Measurements from ENCODE around the gene FKBP2. TPM values are rescaled to one million over a fixed set of nuclear protein-coding genes. Genes with fewer than 3 reads are reported as not detected.

Gene FKBP2
- total RNA-seq, 1 donor from 2014 or later, result 41.5 TPM

DNA sequence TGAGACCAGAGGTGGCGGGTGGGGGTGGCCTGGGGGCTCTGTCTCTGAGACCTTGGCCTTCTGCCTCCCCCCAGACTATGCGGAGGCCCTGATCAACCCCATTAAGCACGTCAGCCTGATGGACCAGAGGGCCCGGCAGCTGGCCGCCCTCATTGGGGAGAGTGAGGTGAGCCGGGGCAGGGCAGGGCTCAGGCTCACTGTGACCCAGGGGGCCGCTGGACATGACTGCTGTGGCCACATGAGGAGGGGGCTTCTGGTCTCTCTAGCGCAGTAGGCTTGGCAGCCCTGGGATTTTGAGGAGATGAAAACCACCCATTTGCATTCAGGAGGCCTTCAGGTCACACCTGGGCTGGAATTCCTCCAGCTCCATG lies 23.0 kb downstream of the FKBP2 start:
- Histone ChIP-seq H3K27me3 (ENCODE audit: insufficient read depth, low read length) (no peaks in the 10 kb centered on the region), H3K4me2 (ENCODE audit: low read length) (no peak overlapping the region), H3K4me1 (ENCODE audit: insufficient read depth, low read length) (peaks cover 28% of the 10 kb centered on the region), H4K20me1 (ENCODE audit: insufficient read depth, low read length) (peaks cover 34% of the 10 kb centered on the region), H3K27ac (ENCODE audit: low read depth, low read length) (no peak overlapping the region), H3K9ac (ENCODE audit: low read length) (no peak overlapping the region), H2AFZ (ENCODE audit: low read depth, low read length) (no peak overlapping the region), H3K79me2 (ENCODE audit: insufficient read depth, low read length) (no peaks in the 10 kb centered on the region), H3K36me3 (ENCODE audit: insufficient read depth, low read length) (peaks cover 18% of the 10 kb centered on the region), H3K9me3 (ENCODE audit: insufficient read depth, low read depth, low read length) (no peaks in the 10 kb centered on the region), H3K4me3 (ENCODE audit: insufficient read depth, low read depth, low read length) (no peak overlapping the region)
- no peaks in the 10 kb centered on the region for H3K27me3 Mint-ChIP-seq (ENCODE audit: low read depth, unreplicated experiment)
- peaks cover 17% of the 10 kb centered on the region for H3K4me1 Mint-ChIP-seq (ENCODE audit: low read depth, unreplicated experiment)
- FAIRE-seq (no peak), DNase-seq (ENCODE audit: low read depth) (no peak)
- TF ChIP-seq EZH2 (IDR thresholded peaks at IDR 0.05; ENCODE audit: insufficient read depth, low read length), result no peak
- TF ChIP-seq, protein P1, sequence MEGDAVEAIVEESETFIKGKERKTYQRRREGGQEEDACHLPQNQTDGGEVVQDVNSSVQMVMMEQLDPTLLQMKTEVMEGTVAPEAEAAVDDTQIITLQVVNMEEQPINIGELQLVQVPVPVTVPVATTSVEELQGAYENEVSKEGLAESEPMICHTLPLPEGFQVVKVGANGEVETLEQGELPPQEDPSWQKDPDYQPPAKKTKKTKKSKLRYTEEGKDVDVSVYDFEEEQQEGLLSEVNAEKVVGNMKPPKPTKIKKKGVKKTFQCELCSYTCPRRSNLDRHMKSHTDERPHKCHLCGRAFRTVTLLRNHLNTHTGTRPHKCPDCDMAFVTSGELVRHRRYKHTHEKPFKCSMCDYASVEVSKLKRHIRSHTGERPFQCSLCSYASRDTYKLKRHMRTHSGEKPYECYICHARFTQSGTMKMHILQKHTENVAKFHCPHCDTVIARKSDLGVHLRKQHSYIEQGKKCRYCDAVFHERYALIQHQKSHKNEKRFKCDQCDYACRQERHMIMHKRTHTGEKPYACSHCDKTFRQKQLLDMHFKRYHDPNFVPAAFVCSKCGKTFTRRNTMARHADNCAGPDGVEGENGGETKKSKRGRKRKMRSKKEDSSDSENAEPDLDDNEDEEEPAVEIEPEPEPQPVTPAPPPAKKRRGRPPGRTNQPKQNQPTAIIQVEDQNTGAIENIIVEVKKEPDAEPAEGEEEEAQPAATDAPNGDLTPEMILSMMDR (IDR thresholded peaks at IDR 0.05; ENCODE audit: insufficient read depth, low read depth, low read length), result no peak
- peaks cover 24% of the 10 kb centered on the region for H3K36me3 Mint-ChIP-seq (ENCODE audit: low read depth, unreplicated experiment)
- peak overlapping the region; percentile 54 for H3K4me3 Mint-ChIP-seq (ENCODE audit: unreplicated experiment)
- no peak overlapping the region for H3K27ac Mint-ChIP-seq (ENCODE audit: unreplicated experiment)
- H3K9me3 Mint-ChIP-seq (ENCODE audit: unreplicated experiment), result peaks cover 2% of the 10 kb centered on the region

DNA sequence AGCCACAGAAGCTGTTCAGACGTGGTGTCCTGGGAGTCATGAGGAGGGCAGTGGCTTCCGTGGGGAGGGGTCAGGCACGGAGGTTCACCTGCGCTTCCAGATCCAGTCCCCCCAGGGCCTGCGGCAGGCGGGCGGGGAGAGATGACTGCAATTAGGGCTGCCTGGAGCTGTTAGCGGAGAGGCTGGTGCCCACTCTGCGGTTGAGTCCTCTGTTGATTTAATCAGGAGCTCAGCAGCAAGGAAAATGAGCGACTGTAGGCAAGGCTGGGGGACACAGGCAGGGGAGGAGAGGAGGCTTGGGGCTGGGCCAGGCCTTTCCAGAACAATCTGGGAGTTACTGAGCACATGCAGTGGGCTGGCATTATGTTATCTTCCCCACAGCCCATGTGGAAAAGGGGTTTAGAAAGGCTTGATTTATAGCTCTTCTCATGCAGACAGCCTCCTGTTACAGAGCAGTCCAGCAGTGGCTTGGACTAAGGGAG lies 23.5 kb downstream of the FKBP2 start:
- peak overlapping the region; percentile 54 for H3K4me3 Mint-ChIP-seq (ENCODE audit: unreplicated experiment)
- H3K27ac Mint-ChIP-seq (ENCODE audit: unreplicated experiment), result no peak overlapping the region

More for the DNA sequence above, 23.5 kb downstream of the FKBP2 start:
- Histone ChIP-seq H3K9me3 (ENCODE audit: insufficient read depth, low read depth, low read length) (no peaks in the 10 kb centered on the region), H3K79me2 (ENCODE audit: insufficient read depth, low read length) (no peaks in the 10 kb centered on the region), H3K4me1 (ENCODE audit: insufficient read depth, low read length) (peaks cover 31% of the 10 kb centered on the region), H4K20me1 (ENCODE audit: insufficient read depth, low read length) (peaks cover 31% of the 10 kb centered on the region), H3K4me3 (ENCODE audit: insufficient read depth, low read depth, low read length) (no peak overlapping the region), H3K27me3 (ENCODE audit: insufficient read depth, low read length) (no peaks in the 10 kb centered on the region), H3K36me3 (ENCODE audit: insufficient read depth, low read length) (peaks cover 14% of the 10 kb centered on the region), H3K4me2 (ENCODE audit: low read length) (no peak overlapping the region), H3K27ac (ENCODE audit: low read depth, low read length) (no peak overlapping the region), H2AFZ (ENCODE audit: low read depth, low read length) (no peak overlapping the region), H3K9ac (ENCODE audit: low read length) (no peak overlapping the region)
- no peak for DNase-seq (ENCODE audit: low read depth)
- Mint-ChIP-seq H3K36me3 (ENCODE audit: low read depth, unreplicated experiment) (peaks cover 22% of the 10 kb centered on the region), H3K9me3 (ENCODE audit: unreplicated experiment) (peaks cover 2% of the 10 kb centered on the region), H3K4me1 (ENCODE audit: low read depth, unreplicated experiment) (peaks cover 19% of the 10 kb centered on the region), H3K27me3 (ENCODE audit: low read depth, unreplicated experiment) (no peaks in the 10 kb centered on the region)
- TF ChIP-seq, protein P1 (IDR thresholded peaks at IDR 0.05; ENCODE audit: insufficient read depth, low read depth, low read length), result no peak
- no peak for TF ChIP-seq EZH2 (IDR thresholded peaks at IDR 0.05; ENCODE audit: insufficient read depth, low read length)
- no peak for FAIRE-seq
